B cell (primary cell): ENCODE measurements around the gene EFCAB14.

Experiments
- CTCF ChIP-seq: fragments of 200-600 bp; IDR thresholded peaks from one replicate; pipeline ENCODE4 v1.8.0; 2022; ENCODE audit warnings: antibody characterized with exemption, mild to moderate bottlenecking
- EZH2 ChIP-seq: IDR thresholded peaks from 2 replicates; pipeline ENCODE4 v1.6.1; 2012; ENCODE audit warnings: borderline replicate concordance, low read depth, mild to moderate bottlenecking, moderate library complexity, low read length; ENCODE audit not compliant: insufficient read depth, poor library complexity, severe bottlenecking

- TF ChIP-seq CTCF (no peak), EZH2 (no peak)
Measured at GRCh38 chr1:46649764-46650163, 69.2 kb downstream of the EFCAB14 start.
